HepG2 (cell line): ENCODE results near the gene RHOV. TPM values are rescaled to one million over a fixed set of nuclear protein-coding genes. Genes with fewer than 3 reads are reported as not detected.

ENCODE experiments used
- ATAC-seq: fragments of 200-7000 bp; cut with Tn5 transposase; 3 replicates; pipeline ENCODE4 v1.9.1; 2020; ENCODE audit warnings: mild to moderate bottlenecking, moderate library complexity
- BruUV-seq: library from RNA; stranded (reverse); fragments of 400-500 nt; replicated peaks from 2 replicates; lab custom pipeline; 2021; lab: Mats Ljungman, UMichigan
- CTCF ChIA-PET: fragments of 300-600 bp; formaldehyde crosslinking; extraction: SDS; loops from one replicate; lab custom pipeline; 2021; ENCODE audit warnings: low total read pairs, inconsistent platforms, low intra/inter-chr PET ratio; lab: Yijun Ruan, JAX
- POLR2A ChIA-PET: fragments of 350-600 bp; sonication (Branson Sonifier 250); formaldehyde crosslinking; loops from one replicate; lab custom pipeline; 2020; ENCODE audit warnings: antibody characterized with exemption, inconsistent platforms; lab: Yijun Ruan, JAX
- DNase-seq: peaks from one replicate; pipeline ENCODE4 v3.0.0-alpha.2; 2015; ENCODE audit warnings: low spot score
- FAIRE-seq: peaks from 3 replicates; lab custom pipeline; 2011; peaks lifted over from hg19 to GRCh38; lab: Jason Lieb, UNC
- H2AFZ ChIP-seq: one replicate; pipeline ENCODE4 v1.6.1; 2011; ENCODE audit warnings: low read length, inconsistent platforms
- H3K27ac ChIP-seq: fragments of 300-600 bp; 3 replicates; pipeline ENCODE4 v1.8.0; 2011; ENCODE audit warnings: mixed run types, mild to moderate bottlenecking, mixed read lengths, low read length, inconsistent platforms; ENCODE audit not compliant: insufficient read depth; ENCODE audit errors: extremely low read length
- H3K27me3 ChIP-seq, 2 experiments: fragments of 200-600 bp in 1 of 2; 2 replicates in 1 of 2; 3 replicates in 1 of 2; pipeline versions ENCODE4 v1.6.0 to v1.8.0; 2011; ENCODE audit warnings: low read length in 2 of 2, mild to moderate bottlenecking in 2 of 2, moderate library complexity in 2 of 2, inconsistent platforms in 1 of 2; ENCODE audit not compliant: insufficient read depth in 2 of 2, control insufficient read depth in 1 of 2
- H3K36me3 ChIP-seq, 2 experiments: fragments of 200-600 bp in 1 of 2; replicated peaks in 1 of 2; 2 replicates in 1 of 2; 3 replicates in 1 of 2; pipeline versions ENCODE4 v1.5.1 to v1.8.0; 2011; ENCODE audit warnings: low read length in 2 of 2, inconsistent platforms in 1 of 2; ENCODE audit not compliant: insufficient read depth in 2 of 2, control insufficient read depth in 1 of 2
- H3K4me1 ChIP-seq: 2 replicates; pipeline ENCODE4 v1.5.1; 2012; ENCODE audit warnings: low read length, inconsistent platforms; ENCODE audit not compliant: insufficient read depth
- H3K4me2 ChIP-seq: 2 replicates; pipeline ENCODE4 v1.6.0; 2011; ENCODE audit warnings: low read depth, low read length, inconsistent platforms
- H3K4me3 ChIP-seq, 3 experiments: fragments of 200-600 bp in 1 of 3; sonication (generic), shearing (Covaris generic) in 1 of 3; replicated peaks in 1 of 3; 2 replicates each; pipeline ENCODE4 v1.5.1; 2011 to 2016; ENCODE audit warnings: low read length in 3 of 3, inconsistent platforms in 2 of 3, low read depth in 2 of 3, mild to moderate bottlenecking in 2 of 3, control low read depth in 1 of 3, mixed read lengths in 1 of 3; ENCODE audit not compliant: insufficient read depth in 1 of 3
- H3K79me2 ChIP-seq: one replicate; pipeline ENCODE4 v1.6.1; 2011; ENCODE audit warnings: low read length, inconsistent platforms; ENCODE audit not compliant: insufficient read depth
- H3K9ac ChIP-seq: 2 replicates; pipeline ENCODE4 v1.6.0; 2011; ENCODE audit warnings: mild to moderate bottlenecking, low read depth, low read length, inconsistent platforms; ENCODE audit not compliant: insufficient read depth
- H3K9me3 ChIP-seq: 2 replicates; pipeline ENCODE4 v1.5.1; 2012; ENCODE audit warnings: mild to moderate bottlenecking, low read length
- H4K20me1 ChIP-seq: 2 replicates; pipeline ENCODE4 v1.6.0; 2011; ENCODE audit warnings: inconsistent platforms, mild to moderate bottlenecking, low read length, moderate library complexity; ENCODE audit not compliant: insufficient read depth
- ATF1 ChIP-seq: IDR thresholded peaks from 2 replicates; pipeline ENCODE4 v1.6.1; 2016; ENCODE audit warnings: mild to moderate bottlenecking, control low read depth
- ETV6 ChIP-seq: sonication (generic); formaldehyde crosslinking; conservative IDR thresholded peaks from 2 replicates; pipeline ENCODE4 v1.4.0; 2020; ENCODE audit warnings: missing genetic modification reagents
- GLMP ChIP-seq: sonication (generic); formaldehyde crosslinking; IDR thresholded peaks from 2 replicates; pipeline ENCODE4 v1.9.0; 2021; ENCODE audit warnings: missing genetic modification reagents, mild to moderate bottlenecking, borderline replicate concordance
- GPN1 ChIP-seq: sonication (generic); formaldehyde crosslinking; IDR thresholded peaks from 2 replicates; pipeline ENCODE4 v1.5.1; 2020; ENCODE audit warnings: missing genetic modification reagents, borderline replicate concordance
- KMT2A ChIP-seq: sonication (generic); formaldehyde crosslinking; IDR thresholded peaks from 2 replicates; pipeline ENCODE4 v1.4.0; 2020; ENCODE audit warnings: missing genetic modification reagents
- KMT2B ChIP-seq: IDR thresholded peaks from 2 replicates; pipeline ENCODE4 v1.6.1; 2016; ENCODE audit warnings: missing genetic modification reagents, missing compliant biosample characterization
- NFKBIZ ChIP-seq: IDR thresholded peaks from 2 replicates; pipeline ENCODE4 v1.6.1; 2018; ENCODE audit warnings: missing genetic modification reagents, missing compliant biosample characterization
- RCOR2 ChIP-seq: IDR thresholded peaks from 2 replicates; pipeline ENCODE4 v1.6.1; 2016; ENCODE audit warnings: missing biosample characterization, missing genetic modification reagents
- ZBTB7B ChIP-seq: sonication (generic); formaldehyde crosslinking; IDR thresholded peaks from 2 replicates; pipeline ENCODE4 v1.4.0; 2020; ENCODE audit warnings: missing genetic modification reagents
- ZC3H13 ChIP-seq: sonication (generic); formaldehyde crosslinking; IDR thresholded peaks from 2 replicates; pipeline ENCODE4 v1.8.1; 2023; ENCODE audit warnings: mild to moderate bottlenecking, missing genetic modification reagents, moderate library complexity
- ZFX ChIP-seq: sonication (generic); formaldehyde crosslinking; IDR thresholded peaks from 2 replicates; pipeline ENCODE4 v1.4.0; 2020; ENCODE audit warnings: mild to moderate bottlenecking, low read depth, missing genetic modification reagents, moderate library complexity
- ZKSCAN8 ChIP-seq: IDR thresholded peaks from 2 replicates; pipeline ENCODE4 v1.6.1; 2016; ENCODE audit warnings: borderline replicate concordance, missing genetic modification reagents, missing compliant biosample characterization
- ZNF260 ChIP-seq: sonication (generic); formaldehyde crosslinking; IDR thresholded peaks from 2 replicates; pipeline ENCODE4 v1.4.0; 2020; ENCODE audit warnings: missing genetic modification reagents, low read depth, mild to moderate bottlenecking, borderline replicate concordance
- ZNF292 ChIP-seq: sonication (generic); formaldehyde crosslinking; IDR thresholded peaks from 2 replicates; pipeline ENCODE4 v1.8.1; 2022; ENCODE audit warnings: mild to moderate bottlenecking, low read depth, missing genetic modification reagents, borderline replicate concordance
- ZNF7 ChIP-seq: IDR thresholded peaks from 2 replicates; pipeline ENCODE4 v1.6.1; 2016; ENCODE audit warnings: missing biosample characterization, missing genetic modification reagents
- WGBS: methylation state at CpG from one replicate; pipeline ENCODE4 v1.1.6; 2017; ENCODE audit warnings: low lambda C conversion rate; 5-methylcytosine and 5-hydroxymethylcytosine counted together
- in situ Hi-C: cut with HindIII; loops from 2 replicates; pipeline ENCODE4 v1.10.0; 2017; ENCODE audit warnings: low pct_unique_long_range_greater_than_20kb; ENCODE audit not compliant: extremely low pct_ligation_motif_present
- intact Hi-C: fragments of 100-400 bp; cut with micrococcal nuclease; formaldehyde crosslinking; loops from one replicate; pipeline ENCODE4 v1.10.0; 2022; ENCODE audit not compliant: unreplicated experiment
- polyA plus RNA-seq, 8 experiments: library from polyadenylated mRNA; depleted of rRNA in 3 of 8; stranded (reverse) in 7 of 8; unstranded in 1 of 8; fragments of >200 nt; fragmentation: Illumina TruSeq in 4 of 8; extraction: Trizol in 4 of 8; gene quantifications; 2 replicates each; pipeline versions ENCODE4 v1.2.1 to v1.2.3, GENCODE V29; 2011 to 2016; ENCODE audit warnings: low read depth in 4 of 8, missing spikeins in 1 of 8, mixed read lengths in 1 of 8; ENCODE audit not compliant: insufficient read depth in 1 of 8
- total RNA-seq, 5 experiments: library from RNA; depleted of rRNA; stranded (reverse); fragments of >200 nt; fragmentation: Illumina TruSeq; extraction: Trizol; gene quantifications; 2 replicates each; pipeline ENCODE4 v1.2.3, GENCODE V29; 2016; ENCODE audit warnings: low read depth in 1 of 5

Gene RHOV
- total and polyA plus RNA-seq, 2 of the 13 experiments (the other 11 are each of a cell fraction or from before 2014, with no cell fraction given), result 0.17 to 0.18 TPM

GRCh38 chr15:40923551-40923950 lies 49.5 kb upstream of the RHOV start:
- intact Hi-C loops, result no loop called here
- H2AFZ ChIP-seq, result no peak overlapping the region
- CTCF ChIA-PET, result no interaction called here
- TF ChIP-seq GPN1 (no peak), NFKBIZ (CRISPR knock-in tag) (no peak), ATF1 (no peak), ZKSCAN8 (CRISPR knock-in tag) (no peak), RCOR2 (CRISPR knock-in tag) (no peak), ZNF7 (CRISPR knock-in tag) (no peak), GLMP (CRISPR knock-in tag) (no peak), ETV6 (CRISPR knock-in tag) (no peak), ZC3H13 (no peak), ZNF292 (CRISPR knock-in tag) (no peak), KMT2A (CRISPR knock-in tag) (no peak), ZBTB7B (CRISPR knock-in tag) (no peak), KMT2B (CRISPR knock-in tag) (no peak), ZFX (CRISPR knock-in tag) (no peak), ZNF260 (CRISPR knock-in tag) (no peak)
- H3K4me2 ChIP-seq, result no peak overlapping the region
- H3K4me3 ChIP-seq, result no peak overlapping the region
- no peaks in the 10 kb centered on the region for H3K36me3 ChIP-seq
- FAIRE-seq (no peak), DNase-seq (no peak), ATAC-seq (no peak)
- in situ Hi-C loops, result no loop called here
- peaks cover 3 to 67% of the 10 kb centered on the region in 2 experiments; a peak in 4 of 5 replicates for H3K27me3 ChIP-seq
- no peak overlapping the region for H3K9ac ChIP-seq
- H3K27ac ChIP-seq, result no peak overlapping the region
- H3K4me1 ChIP-seq, result peaks cover 78% of the 10 kb centered on the region
- WGBS, result 37% methylated on average over 3 of the region's 9 CpGs
- POLR2A ChIA-PET, result no interaction called here
- no peaks in the 10 kb centered on the region for H4K20me1 ChIP-seq
- H3K79me2 ChIP-seq, result no peaks in the 10 kb centered on the region
- H3K9me3 ChIP-seq, result no peaks in the 10 kb centered on the region
- no TSS peak for BruUV-seq
